ENCODE data around the gene L3MBTL2. TPM values are rescaled to one million over a fixed set of nuclear protein-coding genes. Genes with fewer than 3 reads are reported as not detected.

The L3MBTL2 gene
- total RNA-seq, 1 experiment from 2014 or later = 25.6 TPM

DNA sequence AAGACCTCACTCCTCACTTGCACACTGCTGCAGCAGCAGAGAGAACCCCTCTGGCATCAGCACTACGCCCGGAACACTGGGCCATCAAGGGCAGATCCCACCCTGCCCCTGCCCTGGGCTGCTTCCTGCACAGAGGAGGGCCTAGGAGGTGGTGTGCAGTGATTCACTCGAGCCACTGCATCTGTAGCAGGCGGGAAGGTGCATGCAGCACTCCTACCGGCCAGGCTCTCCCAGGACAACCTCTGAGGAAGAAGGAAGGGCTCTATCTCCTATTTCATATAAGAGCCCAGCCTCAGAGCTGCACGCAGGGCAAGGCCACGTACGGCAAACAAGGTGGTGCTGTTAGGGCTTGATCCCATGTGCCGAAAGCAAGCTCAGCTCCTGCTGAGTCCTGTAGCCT is 66.7 kb downstream of the L3MBTL2 start:
- no peak for DNase-seq (ENCODE audit: low spot score)
- ATAC-seq = no peak; the same call in none of the 2 replicates
- TF ChIP-seq TEAD1 (CRISPR knock-in tag; IDR thresholded peaks at IDR 0.05) (no peak), TEAD4 (CRISPR knock-in tag; IDR thresholded peaks at IDR 0.05) (no peak), ZNF416 (CRISPR knock-in tag; IDR thresholded peaks at IDR 0.05) (no peak), NR2C2 (CRISPR knock-in tag; IDR thresholded peaks at IDR 0.05) (no peak), RORB (CRISPR knock-in tag; IDR thresholded peaks at IDR 0.05) (no peak), NFE2L1 (CRISPR knock-in tag; IDR thresholded peaks at IDR 0.05) (no peak), ESRRA (CRISPR knock-in tag; IDR thresholded peaks at IDR 0.05; ENCODE audit: borderline replicate concordance) (no peak), CREM (CRISPR knock-in tag; IDR thresholded peaks at IDR 0.05) (no peak)
- TF ChIP-seq, protein P1, sequence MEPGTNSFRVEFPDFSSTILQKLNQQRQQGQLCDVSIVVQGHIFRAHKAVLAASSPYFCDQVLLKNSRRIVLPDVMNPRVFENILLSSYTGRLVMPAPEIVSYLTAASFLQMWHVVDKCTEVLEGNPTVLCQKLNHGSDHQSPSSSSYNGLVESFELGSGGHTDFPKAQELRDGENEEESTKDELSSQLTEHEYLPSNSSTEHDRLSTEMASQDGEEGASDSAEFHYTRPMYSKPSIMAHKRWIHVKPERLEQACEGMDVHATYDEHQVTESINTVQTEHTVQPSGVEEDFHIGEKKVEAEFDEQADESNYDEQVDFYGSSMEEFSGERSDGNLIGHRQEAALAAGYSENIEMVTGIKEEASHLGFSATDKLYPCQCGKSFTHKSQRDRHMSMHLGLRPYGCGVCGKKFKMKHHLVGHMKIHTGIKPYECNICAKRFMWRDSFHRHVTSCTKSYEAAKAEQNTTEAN (CRISPR knock-in tag; IDR thresholded peaks at IDR 0.05) = no peak
- TF ChIP-seq, protein P2, sequence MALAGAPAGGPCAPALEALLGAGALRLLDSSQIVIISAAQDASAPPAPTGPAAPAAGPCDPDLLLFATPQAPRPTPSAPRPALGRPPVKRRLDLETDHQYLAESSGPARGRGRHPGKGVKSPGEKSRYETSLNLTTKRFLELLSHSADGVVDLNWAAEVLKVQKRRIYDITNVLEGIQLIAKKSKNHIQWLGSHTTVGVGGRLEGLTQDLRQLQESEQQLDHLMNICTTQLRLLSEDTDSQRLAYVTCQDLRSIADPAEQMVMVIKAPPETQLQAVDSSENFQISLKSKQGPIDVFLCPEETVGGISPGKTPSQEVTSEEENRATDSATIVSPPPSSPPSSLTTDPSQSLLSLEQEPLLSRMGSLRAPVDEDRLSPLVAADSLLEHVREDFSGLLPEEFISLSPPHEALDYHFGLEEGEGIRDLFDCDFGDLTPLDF (CRISPR knock-in tag; IDR thresholded peaks at IDR 0.05) = no peak
- no peaks in the 10 kb centered on the region for H3K4me1 Mint-ChIP-seq
- no peaks in the 10 kb centered on the region for H3K27me3 Mint-ChIP-seq (ENCODE audit: low read depth)
- ChIA-PET CTCF (interaction anchor here (1.5 kb wide), 1 partner anchor 34 kb away, joined by 3 read pairs; no protein-coding TSS in a partner anchor), POLR2A (no interaction called here)
- no peak overlapping the region for H3K4me3 Mint-ChIP-seq
- H3K9me3 Mint-ChIP-seq = no peaks in the 10 kb centered on the region
- peaks cover 79% of the 10 kb centered on the region for H3K36me3 Mint-ChIP-seq
- H3K27ac Mint-ChIP-seq = no peak overlapping the region

DNA sequence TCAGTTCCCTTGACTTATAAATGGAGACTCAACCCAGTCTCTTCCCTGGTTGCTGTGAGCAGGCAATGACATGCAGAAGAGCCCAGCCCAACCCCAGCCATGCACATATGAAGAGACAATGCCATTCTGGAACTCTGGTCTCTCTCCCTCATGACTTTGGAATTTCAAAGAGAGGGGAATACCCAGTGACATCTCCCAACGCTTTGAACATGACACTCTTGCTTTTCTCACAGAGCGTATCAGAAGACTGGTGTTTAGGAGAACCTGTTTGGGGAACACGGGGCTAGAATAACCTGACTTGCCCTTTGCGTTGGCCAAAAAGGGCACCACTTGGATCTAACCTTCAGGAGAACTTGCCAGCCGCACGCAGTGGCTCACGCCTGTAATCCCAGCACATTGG is 68.0 kb downstream of the L3MBTL2 start:
- ATAC-seq = no peak
- no peak for TF ChIP-seq ZNF317 (CRISPR knock-in tag; IDR thresholded peaks at IDR 0.05; ENCODE audit: borderline replicate concordance, low read depth)
- TF ChIP-seq SP1 (CRISPR knock-in tag; conservative IDR thresholded peaks at IDR 0.05) = no peak
- TF ChIP-seq, protein P3, sequence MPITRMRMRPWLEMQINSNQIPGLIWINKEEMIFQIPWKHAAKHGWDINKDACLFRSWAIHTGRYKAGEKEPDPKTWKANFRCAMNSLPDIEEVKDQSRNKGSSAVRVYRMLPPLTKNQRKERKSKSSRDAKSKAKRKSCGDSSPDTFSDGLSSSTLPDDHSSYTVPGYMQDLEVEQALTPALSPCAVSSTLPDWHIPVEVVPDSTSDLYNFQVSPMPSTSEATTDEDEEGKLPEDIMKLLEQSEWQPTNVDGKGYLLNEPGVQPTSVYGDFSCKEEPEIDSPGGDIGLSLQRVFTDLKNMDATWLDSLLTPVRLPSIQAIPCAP (CRISPR knock-in tag; IDR thresholded peaks at IDR 0.05) = no peak
- H3K9me3 Mint-ChIP-seq = no peaks in the 10 kb centered on the region
- DNase-seq (ENCODE audit: low spot score) = no peak
- H3K4me3 Mint-ChIP-seq = no peak overlapping the region
- ChIA-PET CTCF (no interaction called here), POLR2A (no interaction called here)
- H3K27ac Mint-ChIP-seq = no peak overlapping the region
- no peaks in the 10 kb centered on the region for H3K27me3 Mint-ChIP-seq (ENCODE audit: low read depth)
- peaks cover 79% of the 10 kb centered on the region for H3K36me3 Mint-ChIP-seq
- no peaks in the 10 kb centered on the region for H3K4me1 Mint-ChIP-seq

DNA sequence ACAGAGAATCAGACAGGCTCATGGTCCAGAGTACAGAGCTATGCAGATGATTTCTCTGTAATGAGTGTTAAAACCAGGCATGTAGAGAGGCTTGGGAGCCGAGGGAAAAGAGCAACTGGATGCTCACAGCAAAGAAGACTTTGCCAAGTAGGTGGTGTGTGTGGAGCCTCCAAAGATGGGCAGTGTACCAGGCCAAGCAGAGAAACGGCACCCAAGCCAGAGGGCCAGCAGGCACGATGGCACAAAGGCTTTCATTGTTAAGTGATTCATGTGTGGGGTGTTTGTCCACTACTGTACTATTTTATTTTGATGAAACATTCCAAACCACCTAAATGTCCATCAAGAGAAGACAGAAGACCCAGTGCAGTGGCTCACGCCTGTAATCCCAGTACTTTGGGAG is 69.7 kb downstream of the L3MBTL2 start:
- Mint-ChIP-seq H3K27ac (0 out of 2 replicates have a peak overlapping the region, but pooled peaks have one; percentile 20), H3K4me3 (no peak overlapping the region), H3K4me1 (no peaks in the 10 kb centered on the region), H3K36me3 (peaks cover 79% of the 10 kb centered on the region), H3K27me3 (ENCODE audit: low read depth) (no peaks in the 10 kb centered on the region), H3K9me3 (no peaks in the 10 kb centered on the region)
- DNase-seq (ENCODE audit: low spot score) (no peak), ATAC-seq (no peak)
- ChIA-PET CTCF (interaction anchor here (1.4 kb wide), 1 partner anchor 26 kb away, joined by 3 read pairs; the partner anchor contains the start of gene ZC3H7B), POLR2A (no interaction called here)
- TF ChIP-seq, protein P4, sequence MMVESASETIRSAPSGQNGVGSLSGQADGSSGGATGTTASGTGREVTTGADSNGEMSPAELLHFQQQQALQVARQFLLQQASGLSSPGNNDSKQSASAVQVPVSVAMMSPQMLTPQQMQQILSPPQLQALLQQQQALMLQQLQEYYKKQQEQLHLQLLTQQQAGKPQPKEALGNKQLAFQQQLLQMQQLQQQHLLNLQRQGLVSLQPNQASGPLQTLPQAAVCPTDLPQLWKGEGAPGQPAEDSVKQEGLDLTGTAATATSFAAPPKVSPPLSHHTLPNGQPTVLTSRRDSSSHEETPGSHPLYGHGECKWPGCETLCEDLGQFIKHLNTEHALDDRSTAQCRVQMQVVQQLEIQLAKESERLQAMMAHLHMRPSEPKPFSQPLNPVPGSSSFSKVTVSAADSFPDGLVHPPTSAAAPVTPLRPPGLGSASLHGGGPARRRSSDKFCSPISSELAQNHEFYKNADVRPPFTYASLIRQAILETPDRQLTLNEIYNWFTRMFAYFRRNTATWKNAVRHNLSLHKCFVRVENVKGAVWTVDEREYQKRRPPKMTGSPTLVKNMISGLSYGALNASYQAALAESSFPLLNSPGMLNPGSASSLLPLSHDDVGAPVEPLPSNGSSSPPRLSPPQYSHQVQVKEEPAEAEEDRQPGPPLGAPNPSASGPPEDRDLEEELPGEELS (CRISPR knock-in tag; IDR thresholded peaks at IDR 0.05) = no peak
- TF ChIP-seq, protein P5, sequence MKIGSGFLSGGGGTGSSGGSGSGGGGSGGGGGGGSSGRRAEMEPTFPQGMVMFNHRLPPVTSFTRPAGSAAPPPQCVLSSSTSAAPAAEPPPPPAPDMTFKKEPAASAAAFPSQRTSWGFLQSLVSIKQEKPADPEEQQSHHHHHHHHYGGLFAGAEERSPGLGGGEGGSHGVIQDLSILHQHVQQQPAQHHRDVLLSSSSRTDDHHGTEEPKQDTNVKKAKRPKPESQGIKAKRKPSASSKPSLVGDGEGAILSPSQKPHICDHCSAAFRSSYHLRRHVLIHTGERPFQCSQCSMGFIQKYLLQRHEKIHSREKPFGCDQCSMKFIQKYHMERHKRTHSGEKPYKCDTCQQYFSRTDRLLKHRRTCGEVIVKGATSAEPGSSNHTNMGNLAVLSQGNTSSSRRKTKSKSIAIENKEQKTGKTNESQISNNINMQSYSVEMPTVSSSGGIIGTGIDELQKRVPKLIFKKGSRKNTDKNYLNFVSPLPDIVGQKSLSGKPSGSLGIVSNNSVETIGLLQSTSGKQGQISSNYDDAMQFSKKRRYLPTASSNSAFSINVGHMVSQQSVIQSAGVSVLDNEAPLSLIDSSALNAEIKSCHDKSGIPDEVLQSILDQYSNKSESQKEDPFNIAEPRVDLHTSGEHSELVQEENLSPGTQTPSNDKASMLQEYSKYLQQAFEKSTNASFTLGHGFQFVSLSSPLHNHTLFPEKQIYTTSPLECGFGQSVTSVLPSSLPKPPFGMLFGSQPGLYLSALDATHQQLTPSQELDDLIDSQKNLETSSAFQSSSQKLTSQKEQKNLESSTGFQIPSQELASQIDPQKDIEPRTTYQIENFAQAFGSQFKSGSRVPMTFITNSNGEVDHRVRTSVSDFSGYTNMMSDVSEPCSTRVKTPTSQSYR (CRISPR knock-in tag; IDR thresholded peaks at IDR 0.05) = no peak
- TF ChIP-seq, protein P2 (CRISPR knock-in tag; IDR thresholded peaks at IDR 0.05) = no peak
- no peak for TF ChIP-seq NFE2L1 (CRISPR knock-in tag; IDR thresholded peaks at IDR 0.05)
- no peak for TF ChIP-seq MYBL2 (CRISPR knock-in tag; IDR thresholded peaks at IDR 0.05)
- TF ChIP-seq SOX15 (CRISPR knock-in tag; IDR thresholded peaks at IDR 0.05) = no peak
- TF ChIP-seq CREM (CRISPR knock-in tag; IDR thresholded peaks at IDR 0.05) = no peak
- no peak for TF ChIP-seq SMAD3 (CRISPR knock-in tag; IDR thresholded peaks at IDR 0.05; ENCODE audit: borderline replicate concordance)
- no peak for TF ChIP-seq KAT7 (CRISPR knock-in tag; IDR thresholded peaks at IDR 0.05; ENCODE audit: borderline replicate concordance)
